Lung microvascular endothelial cell (primary cell): ENCODE measurements around the gene KRTAP5-9. TPM values are rescaled to one million over a fixed set of nuclear protein-coding genes. Genes with fewer than 3 reads are reported as not detected.

Source experiments
- DNase-seq, 2 donors: peaks; one replicate each; pipeline versions ENCODE4 v3.0.0 to v3.0.0-alpha.2; 2010; ENCODE audit warnings: low read depth in 2 of 2
- total RNA-seq: library from RNA; depleted of rRNA; stranded (reverse); fragments of >200 nt; gene quantifications from 2 replicates; pipeline ENCODE4 v1.2.1, GENCODE V29; 2014

The KRTAP5-9 gene
- not detected in 2 replicates for total RNA-seq

GRCh38 chr11:71548120-71548519, at the start of gene KRTAP5-9:
Gene KRTAP5-9 (plus strand): TSS chr11:71548420. CDS start chr11:71548658, 238 bp downstream.
- no peak for DNase-seq

- DNase-seq: peak; percentile 86 to 87
Measured at GRCh38 chr11:71499125-71499524, 49.1 kb upstream of the KRTAP5-9 start.

GRCh38 chr11:71499546-71499945, 48.7 kb upstream of the KRTAP5-9 start:
- DNase-seq: peak; percentile 74 to 81

GRCh38 chr11:71500601-71501021, 47.6 kb upstream of the KRTAP5-9 start:
- DNase-seq: peak; percentile 10 to 77

- no peak for DNase-seq
Measured at GRCh38 chr11:71501071-71501985, 46.9 kb upstream of the KRTAP5-9 start.

- DNase-seq: no peak
Measured at GRCh38 chr11:71502026-71502425, 46.2 kb upstream of the KRTAP5-9 start.

- DNase-seq: no peak
Measured at GRCh38 chr11:71502871-71503435, 45.3 kb upstream of the KRTAP5-9 start.

GRCh38 chr11:71504531-71504930, 43.7 kb upstream of the KRTAP5-9 start:
- peak; percentile 83 to 94 for DNase-seq

- peak; percentile 65 to 85 for DNase-seq
Measured at GRCh38 chr11:71505001-71505400, 43.2 kb upstream of the KRTAP5-9 start.

GRCh38 chr11:71505781-71506180, 42.4 kb upstream of the KRTAP5-9 start:
- no peak for DNase-seq

- DNase-seq: no peak
Measured at GRCh38 chr11:71507102-71507501, 41.1 kb upstream of the KRTAP5-9 start.

- DNase-seq: no peak
Measured at GRCh38 chr11:71518506-71519471, 29.4 kb upstream of the KRTAP5-9 start.

GRCh38 chr11:71519546-71519945, 28.7 kb upstream of the KRTAP5-9 start:
- no peak for DNase-seq

- DNase-seq: no peak
Measured at GRCh38 chr11:71525188-71525937, 22.9 kb upstream of the KRTAP5-9 start.

GRCh38 chr11:71525938-71526495, 22.2 kb upstream of the KRTAP5-9 start:
- no peak for DNase-seq

- peak in 1 of 2 donors; percentile 13 for DNase-seq
Measured at GRCh38 chr11:71526796-71527575, 21.2 kb upstream of the KRTAP5-9 start, which contains the start of gene KRTAP5-7. Gene KRTAP5-7 (plus strand): TSS chr11:71527267. CDS start chr11:71527301, 34 bp downstream.

GRCh38 chr11:71527576-71528210, 20.5 kb upstream of the KRTAP5-9 start:
- DNase-seq: no peak

GRCh38 chr11:71530602-71531001, 17.6 kb upstream of the KRTAP5-9 start:
- no peak for DNase-seq

GRCh38 chr11:71532036-71532610, 16.1 kb upstream of the KRTAP5-9 start:
- no peak for DNase-seq
